Breast epithelium (tissue), 4 donors: ENCODE results near the gene LTO1. TPM values are rescaled to one million over a fixed set of nuclear protein-coding genes. Genes with fewer than 3 reads are reported as not detected.

Experiments used
- DNase-seq, 2 donors: peaks; one replicate each; pipeline ENCODE4 v3.0.0-alpha.2; 2019; ENCODE audit warnings: low spot score in 2 of 2
- H3K27ac ChIP-seq, 2 donors: fragments of 200-600 bp; sonication (generic) in 1 of 2; one replicate each; pipeline ENCODE4 v1.5.1; 2016 to 2019; ENCODE audit warnings: mild to moderate bottlenecking in 1 of 2
- H3K27me3 ChIP-seq, 2 donors: fragments of 200-600 bp; sonication (generic) in 1 of 2; one replicate each; pipeline versions ENCODE4 v1.5.1 to v1.6.0; 2017 to 2019; ENCODE audit warnings: control low read depth in 1 of 2, mild to moderate bottlenecking in 1 of 2
- H3K36me3 ChIP-seq: fragments of 200-600 bp; one replicate; pipeline ENCODE4 v1.5.1; 2019
- H3K4me1 ChIP-seq, 2 donors: fragments of 200-600 bp; sonication (generic); one replicate each; pipeline ENCODE4 v1.5.1; 2016 to 2019; ENCODE audit warnings: control low read depth in 1 of 2
- H3K4me3 ChIP-seq, 3 donors: fragments of 200-600 bp; sonication (generic); 1 replicate in 2 of 3; 2 replicates in 1 of 3; pipeline ENCODE4 v1.5.1; 2016 to 2019; ENCODE audit warnings: mild to moderate bottlenecking in 3 of 3, moderate library complexity in 2 of 3
- H3K9me3 ChIP-seq, 2 donors: fragments of 200-600 bp; sonication (generic) in 1 of 2; one replicate each; pipeline ENCODE4 v1.5.1; 2016 to 2019; ENCODE audit warnings: control low read depth in 1 of 2
- POLR2A ChIP-seq: fragments of 450-650 bp; IDR thresholded peaks from one replicate; pipeline ENCODE4 v1.6.1; 2016; ENCODE audit warnings: antibody characterized with exemption, mild to moderate bottlenecking, moderate library complexity
- POLR2AphosphoS5 ChIP-seq, 3 donors: sonication (generic); formaldehyde crosslinking; IDR thresholded peaks; one replicate each; pipeline ENCODE4 v1.6.1; 2017; ENCODE audit warnings: antibody characterized with exemption in 3 of 3
- intact Hi-C: fragments of 100-400 bp; cut with DNase I; formaldehyde crosslinking; loops from one replicate; pipeline ENCODE4 v1.15.1; 2023; ENCODE audit warnings: low total_unique reads
- total RNA-seq, 3 donors: library from RNA; depleted of rRNA; stranded (reverse); fragments of >200 nt; gene quantifications; one replicate each; pipeline ENCODE4 v1.1.0, GENCODE V29; 2016
- TF ChIP-seq, protein P1 (sequence below), 3 donors: fragments of 450-650 bp; IDR thresholded peaks; one replicate each; pipeline ENCODE4 v1.5.1; 2016 to 2017; ENCODE audit warnings: antibody characterized with exemption in 3 of 3, mild to moderate bottlenecking in 3 of 3, moderate library complexity in 3 of 3

LTO1 gene
- total RNA-seq, 3 donors from 2014 or later, result 14.1 to 25.5 (median 18.7) TPM

DNA sequence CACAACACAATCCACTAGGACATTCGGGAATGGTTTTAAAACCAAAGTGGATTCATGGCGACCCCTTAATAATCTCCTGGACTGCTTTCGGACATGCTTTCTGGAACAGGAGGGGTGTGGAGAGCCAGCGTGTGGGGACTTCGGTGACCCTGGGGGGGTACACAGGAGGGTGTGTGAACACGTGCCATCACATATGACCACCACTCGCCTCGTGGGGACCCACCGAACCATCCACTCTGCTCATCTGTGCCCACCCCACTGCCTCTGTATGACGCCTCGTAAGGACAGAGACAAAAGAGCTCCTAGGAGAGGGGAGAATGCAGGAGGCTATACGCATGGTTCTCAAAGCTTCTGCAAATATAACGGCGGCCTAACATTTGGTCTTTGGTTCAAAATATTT lies 8.9 kb downstream of the LTO1 start:
- no peaks in the 10 kb centered on the region for H3K36me3 ChIP-seq
- intact Hi-C loops, result no loop called here

DNA sequence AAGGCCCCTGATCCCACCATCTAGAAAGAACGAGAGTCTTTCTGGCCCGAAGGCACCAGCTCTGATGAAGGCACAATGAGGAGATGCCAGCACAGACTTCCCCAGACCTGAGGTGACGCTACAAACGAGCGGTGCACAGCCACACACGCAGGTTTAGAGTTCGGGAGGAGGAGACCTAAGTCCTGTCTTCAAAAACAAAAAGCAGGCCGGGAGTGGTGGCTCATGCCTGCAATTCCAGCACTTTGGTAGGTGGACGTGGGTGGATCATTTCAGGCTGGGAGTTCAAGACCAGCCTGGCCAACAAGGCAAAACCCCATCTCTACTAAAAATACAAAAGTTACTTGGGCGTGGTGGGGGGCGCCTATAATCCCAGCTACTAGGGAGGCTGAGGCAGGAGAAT lies 9.5 kb downstream of the LTO1 start:
- Histone ChIP-seq H3K36me3 (no peaks in the 10 kb centered on the region), H3K27me3 (no peaks in the 10 kb centered on the region), H3K9me3 (no peaks in the 10 kb centered on the region), H3K4me3 (no peak overlapping the region), H3K27ac (no peak overlapping the region), H3K4me1 (no peaks in the 10 kb centered on the region)
- no peak for TF ChIP-seq POLR2AphosphoS5 (IDR thresholded peaks at IDR 0.05)
- TF ChIP-seq POLR2A, result no peak
- TF ChIP-seq, protein P1, sequence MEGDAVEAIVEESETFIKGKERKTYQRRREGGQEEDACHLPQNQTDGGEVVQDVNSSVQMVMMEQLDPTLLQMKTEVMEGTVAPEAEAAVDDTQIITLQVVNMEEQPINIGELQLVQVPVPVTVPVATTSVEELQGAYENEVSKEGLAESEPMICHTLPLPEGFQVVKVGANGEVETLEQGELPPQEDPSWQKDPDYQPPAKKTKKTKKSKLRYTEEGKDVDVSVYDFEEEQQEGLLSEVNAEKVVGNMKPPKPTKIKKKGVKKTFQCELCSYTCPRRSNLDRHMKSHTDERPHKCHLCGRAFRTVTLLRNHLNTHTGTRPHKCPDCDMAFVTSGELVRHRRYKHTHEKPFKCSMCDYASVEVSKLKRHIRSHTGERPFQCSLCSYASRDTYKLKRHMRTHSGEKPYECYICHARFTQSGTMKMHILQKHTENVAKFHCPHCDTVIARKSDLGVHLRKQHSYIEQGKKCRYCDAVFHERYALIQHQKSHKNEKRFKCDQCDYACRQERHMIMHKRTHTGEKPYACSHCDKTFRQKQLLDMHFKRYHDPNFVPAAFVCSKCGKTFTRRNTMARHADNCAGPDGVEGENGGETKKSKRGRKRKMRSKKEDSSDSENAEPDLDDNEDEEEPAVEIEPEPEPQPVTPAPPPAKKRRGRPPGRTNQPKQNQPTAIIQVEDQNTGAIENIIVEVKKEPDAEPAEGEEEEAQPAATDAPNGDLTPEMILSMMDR (IDR thresholded peaks at IDR 0.05), result no peak
- intact Hi-C loops, result no loop called here
- DNase-seq, result peak in 1 of 2 donors; percentile 41

More for the DNA sequence above, 8.9 kb downstream of the LTO1 start:
- Histone ChIP-seq H3K9me3 (no peaks in the 10 kb centered on the region), H3K4me1 (no peaks in the 10 kb centered on the region), H3K27ac (no peak overlapping the region), H3K27me3 (no peaks in the 10 kb centered on the region), H3K4me3 (no peak overlapping the region)
- TF ChIP-seq POLR2A (no peak), POLR2AphosphoS5 (IDR thresholded peaks at IDR 0.05) (no peak)
- TF ChIP-seq, protein P1 (IDR thresholded peaks at IDR 0.05), result no peak
- no peak for DNase-seq

DNA sequence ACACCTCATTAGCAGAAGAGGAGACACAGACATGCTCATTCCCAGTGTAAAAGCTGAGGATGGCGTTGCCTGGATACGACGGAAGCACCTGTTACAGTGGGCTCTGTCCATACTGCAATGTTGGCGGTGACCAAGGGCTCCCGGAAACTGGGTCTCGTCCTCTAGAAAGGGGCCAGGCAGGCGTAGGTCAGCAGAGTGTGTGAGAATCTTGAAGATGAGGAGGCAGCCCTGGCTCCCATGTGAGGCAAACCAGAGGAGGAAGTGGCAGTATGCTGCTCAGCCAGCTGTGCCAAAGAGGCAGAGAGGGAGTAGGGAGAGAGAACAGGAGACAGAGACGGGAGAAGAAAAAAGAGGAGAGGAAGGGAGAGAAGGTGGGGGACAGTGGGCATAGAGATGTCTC lies 10.3 kb downstream of the LTO1 start:
- Histone ChIP-seq H3K27me3 (no peaks in the 10 kb centered on the region), H3K4me3 (no peak overlapping the region), H3K27ac (no peak overlapping the region), H3K9me3 (no peaks in the 10 kb centered on the region), H3K36me3 (no peaks in the 10 kb centered on the region), H3K4me1 (no peaks in the 10 kb centered on the region)
- TF ChIP-seq POLR2AphosphoS5 (IDR thresholded peaks at IDR 0.05) (no peak), POLR2A (no peak)
- TF ChIP-seq, protein P1 (IDR thresholded peaks at IDR 0.05), result no peak
- intact Hi-C loops, result no loop called here
- no peak for DNase-seq

DNA sequence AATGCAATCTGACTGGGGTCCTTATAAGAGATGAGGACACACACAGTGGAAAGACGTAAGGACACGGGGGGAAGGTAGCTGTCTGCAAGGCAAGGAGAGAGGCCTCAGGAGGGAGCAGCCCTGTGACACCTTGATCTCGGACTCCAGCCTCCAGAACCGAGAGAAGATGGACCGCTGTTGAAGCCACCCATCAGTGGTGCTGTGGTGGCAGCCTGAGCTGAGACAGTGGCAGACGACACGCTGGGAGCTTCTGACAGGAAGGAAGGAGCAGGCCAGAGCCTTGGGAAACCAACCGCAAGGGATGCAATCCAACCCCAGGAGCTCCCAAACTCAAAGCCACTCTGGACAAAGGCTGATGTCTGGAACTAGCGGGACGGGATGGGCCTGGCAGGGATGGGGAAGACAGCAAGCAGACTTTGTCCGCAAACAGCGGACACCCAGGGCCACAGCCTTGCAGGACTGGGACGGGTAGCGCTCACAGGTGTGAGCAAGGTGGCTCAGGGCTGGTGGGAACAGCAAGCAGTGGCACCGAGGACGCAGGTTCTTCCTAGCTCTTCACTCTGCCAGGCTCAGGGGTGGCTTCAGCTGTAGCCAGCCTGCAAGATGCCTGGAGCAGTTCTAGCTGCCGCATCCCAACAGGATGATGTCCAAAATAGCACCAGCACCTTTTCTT lies 10.9 kb downstream of the LTO1 start:
- Histone ChIP-seq H3K4me1 (no peaks in the 10 kb centered on the region), H3K27ac (no peak overlapping the region), H3K36me3 (no peaks in the 10 kb centered on the region), H3K9me3 (no peaks in the 10 kb centered on the region), H3K27me3 (no peaks in the 10 kb centered on the region), H3K4me3 (no peak overlapping the region)
- intact Hi-C loops, result no loop called here
- DNase-seq, result no peak
- TF ChIP-seq POLR2A, result no peak
- TF ChIP-seq, protein P1 (IDR thresholded peaks at IDR 0.05), result no peak
- no peak for TF ChIP-seq POLR2AphosphoS5 (IDR thresholded peaks at IDR 0.05)

DNA sequence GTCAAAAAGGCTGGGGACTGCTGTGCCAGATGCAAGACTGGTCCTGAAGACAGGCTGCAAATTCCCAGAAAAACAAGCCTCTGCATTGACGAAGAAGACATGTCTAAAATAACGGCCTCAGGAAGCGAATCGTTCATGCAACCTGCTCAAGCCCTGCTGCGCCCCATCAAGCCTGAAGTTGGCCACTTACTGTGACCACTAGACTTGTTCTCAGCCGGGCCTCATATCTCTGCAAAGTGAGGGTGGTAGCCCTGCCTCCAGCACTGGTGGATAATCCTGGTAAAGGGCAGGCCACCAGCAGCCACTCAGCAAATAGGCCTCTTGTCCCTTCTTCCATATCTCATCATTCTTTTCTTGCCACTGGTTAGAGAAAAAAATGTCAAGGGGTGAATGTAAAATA lies 11.8 kb downstream of the LTO1 start:
- Histone ChIP-seq H3K27ac (no peak overlapping the region), H3K27me3 (no peaks in the 10 kb centered on the region), H3K4me1 (no peaks in the 10 kb centered on the region), H3K9me3 (no peaks in the 10 kb centered on the region), H3K36me3 (no peaks in the 10 kb centered on the region), H3K4me3 (no peak overlapping the region)
- TF ChIP-seq POLR2A, result no peak
- TF ChIP-seq, protein P1 (IDR thresholded peaks at IDR 0.05), result no peak
- TF ChIP-seq POLR2AphosphoS5 (IDR thresholded peaks at IDR 0.05), result no peak
- intact Hi-C loops, result no loop called here
- DNase-seq, result no peak
